NCI-H524 treated with DMSO at 0.1 percent for 48 hours (cell line): ENCODE data around the gene LSG1.
"Not testable (repeated sequence)": the region's sequence is repeated elsewhere in the genome, so short reads cannot be mapped to it uniquely, and the experiment has no call there.

ENCODE experiments used
- DNase-seq: peaks from one replicate; lab custom pipeline; 2025; lab: John Stamatoyannopoulos, UW

The LSG1 gene

GRCh38 chr3:194657439-194657838 is 14.6 kb downstream of the LSG1 start:
- no peak for DNase-seq

GRCh38 chr3:194654443-194654842 is 17.5 kb downstream of the LSG1 start:
- no peak for DNase-seq

- no peak for DNase-seq
Measured at GRCh38 chr3:194647747-194648146, 24.2 kb downstream of the LSG1 start.

DNA sequence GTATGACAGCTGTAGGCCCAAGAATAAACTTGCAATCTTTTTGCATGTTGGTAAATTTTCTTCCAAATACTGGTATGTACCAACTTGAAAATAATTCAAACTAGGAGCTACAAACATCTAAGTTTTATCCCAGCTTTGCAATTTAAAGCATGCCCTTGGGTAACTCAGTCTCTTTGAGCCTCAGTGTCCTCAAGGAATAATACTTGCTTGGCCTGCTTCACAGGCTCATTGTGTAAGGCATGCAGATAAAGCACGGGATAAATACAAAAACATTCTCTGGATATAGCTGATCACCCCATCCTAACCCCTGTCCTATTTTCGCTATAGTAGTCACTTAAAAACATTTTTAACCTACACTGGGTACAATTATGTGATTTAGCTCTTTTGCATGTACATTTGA is 29.2 kb downstream of the LSG1 start:
- no peak for DNase-seq

GRCh38 chr3:194640829-194641228 is 31.2 kb downstream of the LSG1 start:
- DNase-seq = no peak

DNA sequence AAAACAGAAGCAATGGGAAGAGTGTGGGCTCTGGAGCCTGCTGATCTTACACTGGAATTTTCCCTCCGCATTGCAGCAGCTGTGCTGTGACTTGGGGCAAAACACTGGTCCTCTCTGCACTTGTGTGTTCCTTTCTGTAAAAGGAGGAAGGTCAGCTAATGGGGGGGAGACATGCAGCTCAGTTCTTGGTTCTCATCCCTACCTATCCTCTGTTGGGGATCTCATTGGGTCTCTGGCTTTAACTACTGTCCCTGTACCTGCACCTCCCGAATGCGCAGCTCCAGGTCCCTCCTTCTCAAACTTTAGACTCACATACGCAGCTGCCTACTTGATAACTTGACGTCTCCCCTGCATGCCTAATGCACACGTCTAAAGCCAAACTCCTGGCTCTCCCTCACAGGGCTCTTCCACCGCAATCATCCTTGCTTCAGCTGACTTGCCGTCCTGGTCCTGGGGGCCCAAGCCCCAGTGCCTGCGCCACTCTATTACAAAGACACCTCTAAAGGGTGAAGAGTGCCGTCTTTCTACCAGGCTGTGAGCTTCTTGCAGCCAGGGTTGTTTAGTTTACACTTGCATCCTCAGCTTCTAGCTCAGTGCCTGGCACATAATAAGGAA is 32.9 kb downstream of the LSG1 start:
- no peak for DNase-seq

GRCh38 chr3:194637541-194638400 is 34.2 kb downstream of the LSG1 start:
- DNase-seq = no peak

DNA sequence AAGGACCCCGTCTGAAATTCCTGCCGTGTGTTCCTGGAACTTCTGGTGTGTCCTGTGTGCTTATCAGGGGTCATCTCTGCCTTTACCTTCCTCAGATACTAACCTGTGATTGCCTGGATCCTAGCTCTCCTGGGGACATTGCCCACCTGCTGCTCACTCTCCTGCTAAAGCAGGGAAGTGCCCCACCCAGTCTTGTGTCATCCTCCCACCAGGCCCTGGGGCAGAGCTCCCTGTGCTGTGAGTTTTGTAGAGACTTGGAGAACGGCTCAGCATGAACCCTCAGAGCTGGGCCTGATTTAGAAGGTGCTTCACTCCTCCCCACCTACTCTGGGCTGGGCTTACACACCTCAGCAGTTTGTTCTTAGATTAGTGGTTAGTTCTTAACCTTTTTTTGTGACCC is 34.9 kb downstream of the LSG1 start:
- no peak for DNase-seq

DNA sequence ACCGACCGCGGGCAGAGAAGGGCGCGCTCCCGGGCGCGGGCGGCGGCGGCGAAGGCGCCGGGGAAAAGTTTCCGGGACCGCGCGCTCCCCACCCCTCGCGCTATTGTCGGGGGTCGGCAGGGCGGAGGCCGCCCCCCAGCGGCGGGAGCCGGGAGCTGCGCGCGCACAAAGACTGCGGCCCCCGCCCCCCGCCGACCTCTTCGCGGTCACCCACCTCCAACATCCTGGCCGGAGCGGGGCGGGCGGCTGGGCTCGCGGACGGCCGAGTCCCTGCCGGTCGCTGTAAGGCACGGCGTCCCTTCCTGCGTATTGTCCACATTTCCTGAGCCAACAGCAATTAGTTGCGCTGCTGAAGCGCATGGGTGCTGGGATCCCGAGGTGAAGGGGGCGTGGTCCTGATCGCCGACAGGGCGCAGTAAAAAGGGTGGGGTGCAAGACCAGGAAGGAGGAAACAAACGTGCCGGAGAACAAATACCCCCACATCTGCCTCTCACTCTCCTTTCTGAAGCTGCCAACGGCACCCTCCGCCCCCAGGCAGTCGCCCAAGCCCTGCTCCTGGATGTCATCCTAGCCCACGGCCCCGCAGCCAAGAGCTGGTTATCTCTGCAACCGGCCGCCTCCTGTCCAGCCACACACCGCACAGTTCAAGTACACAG is 38.5 kb downstream of the LSG1 start, which contains the start of gene TMEM44:
Gene TMEM44 (minus strand): TSS at position 71 of the 656 bp plus-strand sequence. CDS start 204 bp downstream, outside the sequence.
- peak; percentile 21 for DNase-seq

DNA sequence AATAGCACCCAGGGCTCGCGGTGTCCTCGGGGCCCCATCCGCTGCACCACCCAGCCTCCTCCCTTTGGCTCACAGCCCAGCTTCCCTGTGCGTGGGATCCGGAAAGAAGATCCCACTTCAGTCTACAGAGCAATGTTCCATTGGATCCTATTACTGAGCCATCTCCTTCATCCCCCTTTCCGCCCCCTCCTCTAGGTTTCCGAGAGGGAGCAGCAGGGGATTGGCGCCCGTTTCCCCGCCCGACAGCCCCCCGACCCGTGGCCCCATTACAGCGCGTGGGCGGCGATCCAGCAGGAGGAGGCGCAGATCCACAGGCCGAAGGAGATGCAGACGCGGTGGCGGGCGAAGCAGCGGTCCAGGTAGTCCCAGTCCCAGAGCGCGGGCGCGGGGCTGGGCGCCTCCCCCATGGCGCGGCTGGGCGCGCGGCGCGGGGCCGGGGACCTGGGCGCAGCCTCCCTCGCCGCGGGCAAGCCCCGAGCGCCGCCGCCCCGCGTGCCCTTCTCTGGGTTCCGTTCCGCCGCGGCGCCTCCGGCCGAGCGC is 39.1 kb downstream of the LSG1 start:
- no peak for DNase-seq

DNA sequence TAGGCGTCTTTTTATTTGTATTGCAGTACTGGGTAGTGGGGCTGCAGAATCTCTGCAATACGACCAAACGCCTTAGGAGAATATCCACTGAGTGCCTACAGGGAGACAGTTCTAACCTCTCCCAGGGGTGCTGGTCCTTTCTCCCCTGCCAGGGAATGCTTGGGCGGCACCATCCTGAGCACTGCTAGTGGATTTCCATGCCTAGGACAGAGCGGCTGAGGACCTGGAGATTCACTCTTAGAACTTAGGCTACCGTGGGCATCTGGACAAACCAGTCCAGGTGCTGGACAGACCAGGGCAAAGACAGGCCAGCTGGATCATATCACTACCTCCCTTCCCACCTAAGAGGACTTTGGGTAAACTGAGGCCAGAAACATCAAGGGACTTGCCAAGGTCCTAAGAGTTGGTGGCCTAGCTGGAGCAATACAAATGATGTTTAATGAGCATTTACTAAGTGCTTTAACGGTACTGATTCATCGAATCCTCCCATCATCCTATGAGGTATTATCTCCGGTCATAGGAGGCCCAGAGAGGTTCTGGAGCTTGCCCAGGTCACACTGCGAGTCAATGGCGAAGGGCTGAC is 39.7 kb downstream of the LSG1 start:
- DNase-seq = no peak

DNA sequence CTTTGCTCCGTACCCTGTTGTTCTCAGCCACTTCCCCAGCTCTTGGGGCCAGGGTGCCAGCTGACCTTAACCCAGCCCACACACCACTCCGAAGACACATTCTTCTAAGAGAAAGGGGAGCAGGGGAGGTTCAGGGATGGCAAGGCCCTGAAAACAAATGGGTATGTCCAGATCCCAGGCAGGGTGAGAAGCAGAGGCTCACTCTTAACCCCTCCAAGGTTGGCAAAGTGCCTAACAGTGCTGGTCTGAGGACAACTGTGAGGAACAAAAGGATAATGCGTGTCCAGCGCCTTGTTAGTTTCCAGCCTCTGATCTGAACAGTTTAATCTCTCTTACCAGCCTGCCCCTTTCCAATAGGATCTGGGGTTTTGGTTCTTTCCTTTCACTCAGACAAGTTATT is 40.3 kb downstream of the LSG1 start:
- DNase-seq = no peak

DNA sequence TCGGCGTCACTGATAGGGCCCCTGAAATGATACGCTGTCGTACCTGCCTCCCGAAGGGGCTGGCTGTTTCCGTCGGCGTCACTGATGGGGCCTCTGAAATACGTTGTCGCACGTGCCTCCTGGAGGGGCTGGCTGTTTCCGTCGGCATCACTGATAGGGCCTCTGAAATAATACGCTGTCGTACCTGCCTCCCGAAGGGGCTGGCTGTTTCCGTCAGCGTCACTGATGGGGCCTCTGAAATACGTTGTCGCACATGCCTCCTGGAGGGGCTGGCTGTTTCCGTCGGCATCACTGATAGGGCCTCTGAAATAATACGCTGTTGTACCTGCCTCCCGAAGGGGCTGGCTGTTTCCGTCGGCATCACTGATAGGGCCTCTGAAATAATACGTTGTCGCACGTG is 41.3 kb downstream of the LSG1 start:
- DNase-seq = not testable (repeated sequence)

GRCh38 chr3:194624956-194625355 is 47.0 kb downstream of the LSG1 start:
- DNase-seq = no peak

DNA sequence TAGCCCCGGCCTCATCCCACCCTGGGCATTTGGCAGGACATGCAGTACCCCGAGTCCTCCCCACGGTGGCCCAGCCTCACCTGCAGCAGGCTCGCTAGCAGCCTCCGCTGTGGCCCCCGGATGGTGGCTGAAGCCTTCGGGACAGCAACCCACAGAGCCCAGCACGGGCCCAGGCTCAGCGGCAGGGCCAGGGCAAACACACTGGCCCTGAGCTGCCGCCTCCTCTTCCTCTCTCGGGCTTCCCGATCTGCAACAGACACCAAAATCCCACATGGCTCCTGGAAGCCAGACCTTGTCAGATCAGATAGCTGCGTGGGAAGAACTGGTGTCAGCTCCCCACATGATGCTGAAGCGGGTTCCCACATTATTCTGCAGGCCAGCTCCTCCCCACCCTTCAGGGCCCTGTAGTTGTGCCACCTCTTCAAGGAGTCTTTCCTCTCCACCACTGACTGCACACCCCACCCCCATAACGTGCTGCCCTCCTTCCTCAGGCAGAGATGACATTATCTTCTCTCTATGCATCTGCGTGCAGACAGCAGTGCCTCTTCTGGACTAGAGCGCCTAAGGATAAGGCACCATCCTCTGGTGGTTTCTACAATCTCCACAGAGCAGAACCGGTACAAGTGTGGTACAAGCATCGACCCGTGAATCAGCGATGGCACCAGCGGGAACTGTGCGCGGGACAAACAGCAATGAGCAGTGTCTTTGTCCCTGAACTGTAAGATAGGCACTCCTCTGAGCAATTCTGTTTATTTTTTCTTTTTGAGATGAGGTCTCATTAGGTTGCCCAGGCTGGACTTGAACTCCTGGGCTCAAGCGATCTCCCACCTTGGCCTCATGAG is 48.3 kb downstream of the LSG1 start:
- no peak for DNase-seq

DNA sequence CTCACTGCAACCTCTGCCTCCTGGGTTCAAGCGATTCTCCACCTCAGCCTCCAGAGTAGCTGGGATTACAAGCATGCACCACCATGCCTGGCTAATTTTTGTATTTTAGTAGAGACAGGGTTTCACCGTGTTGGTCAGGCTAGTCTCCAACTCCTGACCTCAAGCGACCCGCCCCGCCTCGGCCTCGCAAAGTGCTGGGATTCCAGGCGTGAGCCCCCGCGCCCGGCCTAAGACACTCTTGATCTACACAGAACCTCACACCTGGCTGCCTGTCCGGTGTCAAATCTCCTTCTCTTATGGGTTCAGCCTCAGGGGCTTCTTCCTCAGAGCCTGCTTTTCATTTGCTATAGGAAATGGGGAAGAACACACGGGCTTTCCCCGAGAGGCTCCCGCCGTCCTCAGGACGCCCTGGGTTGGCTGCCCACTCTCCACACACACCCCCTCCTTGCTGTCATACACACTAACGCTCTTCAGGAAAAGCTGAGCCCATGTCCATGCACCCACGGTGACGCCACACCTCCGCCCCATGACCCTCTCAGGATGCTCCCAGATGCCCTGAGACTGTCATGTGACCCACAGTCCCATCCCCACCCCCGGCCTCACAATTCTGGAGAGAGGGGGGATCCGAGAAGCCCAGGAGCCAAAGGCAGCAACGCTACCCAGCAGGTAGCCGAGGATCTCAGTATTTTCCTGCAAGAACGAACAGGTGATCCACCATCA is 49.2 kb downstream of the LSG1 start:
- no peak for DNase-seq

DNA sequence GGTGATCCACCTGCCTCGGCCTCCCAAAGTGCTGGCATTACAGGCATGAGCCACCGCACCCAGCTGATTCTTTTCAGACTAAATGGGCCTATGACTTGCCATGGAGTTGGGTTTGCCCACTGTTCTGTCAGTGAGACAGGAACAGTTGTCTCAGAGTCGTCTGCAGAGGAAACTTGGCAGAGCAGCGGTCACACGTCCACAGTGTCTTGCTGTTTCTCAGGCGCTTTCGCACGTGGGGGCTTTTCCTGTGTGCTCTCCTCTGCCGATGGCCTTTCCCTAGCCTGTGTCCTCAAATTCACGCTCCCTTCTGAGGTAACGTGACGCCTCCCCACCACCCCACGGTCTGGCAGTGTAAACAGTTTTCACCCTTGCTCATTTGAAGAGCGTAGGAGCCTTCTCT is 50.0 kb downstream of the LSG1 start:
- DNase-seq = no peak

- DNase-seq = no peak
Measured at GRCh38 chr3:194620196-194620595, 51.8 kb downstream of the LSG1 start.

DNA sequence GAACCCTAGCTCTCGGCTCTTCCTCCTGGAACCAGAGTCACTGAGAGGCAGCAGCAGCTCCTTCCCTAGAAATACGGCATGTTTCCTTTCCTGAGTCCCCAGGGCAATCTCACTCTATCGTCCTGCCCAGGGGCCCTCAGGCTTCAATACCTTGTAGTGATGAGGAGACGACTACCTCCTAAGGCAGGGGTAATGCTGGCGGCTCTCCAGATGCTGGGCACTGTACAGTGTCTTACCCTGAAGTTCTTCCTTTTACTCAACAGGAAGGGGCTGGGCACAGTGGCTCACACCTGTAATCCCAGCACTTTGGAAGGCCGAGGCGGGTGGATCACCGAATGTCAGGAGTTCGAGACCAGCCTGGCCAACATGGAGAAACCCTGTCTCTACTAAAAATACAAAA is 52.2 kb downstream of the LSG1 start:
- DNase-seq = no peak

GRCh38 chr3:194618858-194619608 is 53.0 kb downstream of the LSG1 start:
- no peak for DNase-seq
